ENCODE data around the gene DFFB. TPM values are rescaled to one million over a fixed set of nuclear protein-coding genes. Genes with fewer than 3 reads are reported as not detected.

The DFFB gene
- total and polyA plus RNA-seq, 5 experiments from 2014 or later: 8.5 to 21.1 (median 12.5) TPM

GRCh38 chr1:3863231-3863935 lies 6.1 kb downstream of the DFFB start:
- H3K4me3 Mint-ChIP-seq: no peak overlapping the region
- no peaks in the 10 kb centered on the region for H3K27me3 Mint-ChIP-seq
- peaks cover 8 to 37% (median 18%) of the 10 kb centered on the region in 4 donors for H3K4me1 Mint-ChIP-seq
- DNase-seq (no peak), ATAC-seq (no peak)
- POLR2A ChIA-PET: no interaction called here
- no peaks in the 10 kb centered on the region for H3K9me3 Mint-ChIP-seq
- peaks cover 0 to 42% (median 2%) of the 10 kb centered on the region in 3 donors for H3K36me3 Mint-ChIP-seq
- peak overlapping the region in 2 of 10 donors; percentile 31 to 61 for H3K27ac Mint-ChIP-seq

DNA sequence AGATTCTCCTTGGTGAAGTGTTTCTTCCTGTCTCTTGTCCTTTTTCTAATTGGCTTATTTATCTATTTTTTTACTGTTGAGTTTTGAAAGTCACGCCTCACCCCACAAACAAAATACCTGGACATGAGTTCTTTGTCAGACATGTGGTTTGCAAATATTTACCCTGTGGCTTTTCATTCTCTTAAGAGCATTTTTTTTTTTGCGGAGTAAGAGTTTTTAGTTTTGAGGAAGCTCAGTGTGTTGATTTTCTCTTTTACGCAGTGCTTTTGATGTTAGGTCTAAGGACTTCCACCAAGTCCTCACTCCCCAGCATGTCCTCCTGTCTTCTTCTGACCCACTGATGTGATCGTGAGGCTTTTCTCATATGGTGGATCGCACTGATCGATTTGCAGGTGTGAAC lies 7.6 kb downstream of the DFFB start:
- no peak for DNase-seq
- no peak overlapping the region for H3K4me3 Mint-ChIP-seq
- peak overlapping the region in 1 of 10 donors; percentile 35 for H3K27ac Mint-ChIP-seq
- no peaks in the 10 kb centered on the region for H3K27me3 Mint-ChIP-seq
- ATAC-seq: no peak
- H3K36me3 Mint-ChIP-seq: peaks cover 0 to 50% (median 5%) of the 10 kb centered on the region in 3 donors
- peaks cover under 1 to 24% (median 8%) of the 10 kb centered on the region in 4 donors for H3K4me1 Mint-ChIP-seq
- no peaks in the 10 kb centered on the region for H3K9me3 Mint-ChIP-seq
- POLR2A ChIA-PET: no interaction called here

DNA sequence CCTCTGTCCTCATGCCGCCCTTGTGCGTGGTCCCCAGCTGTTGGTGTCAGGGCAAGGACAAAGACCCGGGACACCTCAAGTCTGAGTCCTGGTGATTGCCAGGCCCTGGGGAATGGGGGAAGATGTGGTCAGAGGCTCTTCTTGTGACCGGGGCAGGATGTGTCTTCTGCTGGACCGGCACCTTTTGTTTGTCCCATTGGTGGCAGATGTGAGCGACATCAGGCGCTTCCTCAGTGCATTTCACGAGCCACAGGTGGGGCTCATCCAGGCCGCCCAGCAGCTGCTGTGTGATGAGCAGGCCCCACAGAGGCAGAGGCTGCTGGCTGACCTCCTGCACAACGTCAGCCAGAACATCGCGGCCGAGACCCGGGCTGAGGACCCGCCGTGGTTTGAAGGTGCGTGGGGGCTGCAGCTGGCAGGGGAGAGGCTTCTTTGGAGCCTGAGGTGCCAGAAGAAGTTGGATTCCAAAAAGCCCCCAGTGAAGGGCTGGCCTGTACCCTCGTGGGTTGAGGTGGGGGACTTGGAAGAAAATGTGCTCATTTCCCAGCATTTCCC lies 8.4 kb downstream of the DFFB start:
- no peak for DNase-seq
- ATAC-seq: no peak
- peaks cover 0 to 19% (median 7%) of the 10 kb centered on the region in 4 donors for H3K4me1 Mint-ChIP-seq
- POLR2A ChIA-PET: no interaction called here
- no peaks in the 10 kb centered on the region for H3K9me3 Mint-ChIP-seq
- no peak overlapping the region for H3K27ac Mint-ChIP-seq
- H3K4me3 Mint-ChIP-seq: no peak overlapping the region
- no peaks in the 10 kb centered on the region for H3K27me3 Mint-ChIP-seq
- H3K36me3 Mint-ChIP-seq: peaks cover 0 to 58% (median 5%) of the 10 kb centered on the region in 3 donors

DNA sequence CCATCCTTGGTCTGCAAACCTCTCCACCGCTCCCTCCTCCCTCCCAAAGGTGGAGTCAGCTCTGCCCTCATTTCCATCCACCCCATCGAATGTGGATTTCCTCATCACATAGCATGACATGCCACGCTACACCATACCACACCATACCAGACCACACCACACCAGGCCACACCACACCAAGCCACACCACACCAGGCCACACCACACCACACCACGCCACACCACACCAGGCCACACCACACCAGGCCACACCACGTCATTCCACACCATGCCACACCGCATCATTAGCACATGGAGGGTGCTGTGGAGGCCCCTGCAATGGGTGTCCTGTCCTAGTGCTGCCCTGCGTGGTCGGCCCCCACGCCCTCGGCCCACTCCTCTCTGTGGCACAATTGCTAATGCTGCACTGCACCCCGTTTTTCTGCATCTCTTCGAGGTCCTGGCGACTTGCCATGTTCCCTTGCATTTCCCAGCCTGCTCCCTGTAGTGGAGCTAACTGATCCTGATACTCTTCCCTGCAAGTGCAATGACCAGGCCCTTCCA lies 11.3 kb downstream of the DFFB start:
- Mint-ChIP-seq H3K9me3 (no peaks in the 10 kb centered on the region), H3K27me3 (no peaks in the 10 kb centered on the region), H3K36me3 (peaks cover 0 to 64% (median 8%) of the 10 kb centered on the region in 3 donors), H3K4me1 (peaks cover 0 to 9% (median 6%) of the 10 kb centered on the region in 4 donors), H3K27ac (peak overlapping the region in 4 of 10 donors; percentile 27 to 83 (median 69)), H3K4me3 (no peak overlapping the region)
- ATAC-seq: no peak
- POLR2A ChIA-PET: no interaction called here
- no peak for DNase-seq

- Mint-ChIP-seq H3K36me3 (peaks cover 0 to 69% (median 12%) of the 10 kb centered on the region in 3 donors), H3K4me1 (peaks cover 0 to 8% (median 3%) of the 10 kb centered on the region in 4 donors), H3K4me3 (no peak overlapping the region), H3K27ac (no peak overlapping the region), H3K27me3 (no peaks in the 10 kb centered on the region), H3K9me3 (no peaks in the 10 kb centered on the region)
- no peak for DNase-seq
- no peak for ATAC-seq
- POLR2A ChIA-PET: no interaction called here
These were observed 12.6 kb downstream of the DFFB start for GRCh38 chr1:3869751-3870301.

- Mint-ChIP-seq H3K4me3 (no peak overlapping the region), H3K9me3 (no peaks in the 10 kb centered on the region), H3K36me3 (peaks cover 0 to 79% (median 21%) of the 10 kb centered on the region in 3 donors), H3K27me3 (no peaks in the 10 kb centered on the region), H3K4me1 (peaks cover 0 to 3% (median 0%) of the 10 kb centered on the region in 4 donors), H3K27ac (peak overlapping the region in 1 of 10 donors; percentile 15)
- no peak for ATAC-seq
- no peak for DNase-seq
- POLR2A ChIA-PET: no interaction called here
These were observed 14.2 kb downstream of the DFFB start for GRCh38 chr1:3871451-3871805.

DNA sequence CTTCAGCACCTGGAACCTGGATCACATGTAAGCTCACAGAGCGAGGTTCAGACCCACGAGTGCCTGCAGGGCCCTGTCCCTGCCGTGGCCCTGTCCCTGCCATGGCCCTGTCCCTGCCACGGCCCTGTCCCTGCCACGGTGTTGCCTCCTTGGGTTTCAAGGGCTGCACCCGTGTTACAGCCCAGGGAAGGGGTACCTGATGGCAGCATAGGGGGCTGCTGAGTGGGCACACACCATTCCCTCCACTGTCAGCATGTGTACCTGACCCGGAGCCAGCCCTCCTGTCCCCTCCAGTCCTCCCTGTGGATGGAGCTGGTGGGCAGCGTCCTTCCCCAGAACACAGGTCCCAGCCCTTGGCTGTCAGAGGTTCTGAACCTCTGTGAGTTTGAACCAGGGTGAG lies 15.3 kb downstream of the DFFB start:
- Mint-ChIP-seq H3K4me1 (no peaks in the 10 kb centered on the region), H3K9me3 (no peaks in the 10 kb centered on the region), H3K27me3 (no peaks in the 10 kb centered on the region), H3K36me3 (peaks cover 0 to 75% (median 19%) of the 10 kb centered on the region in 3 donors), H3K27ac (no peak overlapping the region), H3K4me3 (no peak overlapping the region)
- DNase-seq: no peak
- no peak for ATAC-seq
- POLR2A ChIA-PET: no interaction called here

GRCh38 chr1:3874736-3875135 lies 17.5 kb downstream of the DFFB start:
- ATAC-seq (no peak), DNase-seq (no peak)
- no peaks in the 10 kb centered on the region for H3K27me3 Mint-ChIP-seq
- POLR2A ChIA-PET: no interaction called here
- H3K9me3 Mint-ChIP-seq: peaks cover 0 to 4% (median 0%) of the 10 kb centered on the region in 9 donors
- peaks cover 12 to 82% (median 33%) of the 10 kb centered on the region in 3 donors for H3K36me3 Mint-ChIP-seq
- H3K27ac Mint-ChIP-seq: no peak overlapping the region
- H3K4me3 Mint-ChIP-seq: no peak overlapping the region
- H3K4me1 Mint-ChIP-seq: no peaks in the 10 kb centered on the region

- Mint-ChIP-seq H3K27me3 (no peaks in the 10 kb centered on the region), H3K36me3 (peaks cover 14 to 71% (median 42%) of the 10 kb centered on the region in 3 donors), H3K9me3 (peaks cover 0 to 4% (median 0%) of the 10 kb centered on the region in 9 donors), H3K4me1 (peaks cover 3 to 11% (median 8%) of the 10 kb centered on the region in 4 donors), H3K27ac (no peak overlapping the region), H3K4me3 (no peak overlapping the region)
- POLR2A ChIA-PET: no interaction called here
- DNase-seq: no peak
- no peak for ATAC-seq
These were observed 19.4 kb downstream of the DFFB start for GRCh38 chr1:3876716-3877115.

GRCh38 chr1:3879099-3879498 lies 21.8 kb downstream of the DFFB start:
- peaks cover 14 to 67% (median 40%) of the 10 kb centered on the region in 3 donors for H3K36me3 Mint-ChIP-seq
- no peaks in the 10 kb centered on the region for H3K27me3 Mint-ChIP-seq
- peak overlapping the region in 2 of 10 donors; percentile 34 to 48 for H3K27ac Mint-ChIP-seq
- POLR2A ChIA-PET: no interaction called here
- DNase-seq (no peak), ATAC-seq (no peak)
- H3K4me1 Mint-ChIP-seq: peaks cover 6 to 17% (median 10%) of the 10 kb centered on the region in 4 donors
- H3K9me3 Mint-ChIP-seq: peaks cover 0 to 4% (median 0%) of the 10 kb centered on the region in 9 donors
- H3K4me3 Mint-ChIP-seq: no peak overlapping the region

- DNase-seq: no peak
- no peak for ATAC-seq
- POLR2A ChIA-PET: interaction anchor here (2.8 kb wide), 1 partner anchor 22 kb away, joined by 7 read pairs; the partner anchor contains the start of genes CEP104 and DFFB
- Mint-ChIP-seq H3K27ac (peak overlapping the region in 2 of 10 donors; percentile 43 to 59), H3K36me3 (peaks cover 14 to 72% (median 41%) of the 10 kb centered on the region in 3 donors), H3K4me3 (no peak overlapping the region), H3K27me3 (no peaks in the 10 kb centered on the region), H3K9me3 (peaks cover 0 to 4% (median 0%) of the 10 kb centered on the region in 9 donors), H3K4me1 (peaks cover 6 to 17% (median 10%) of the 10 kb centered on the region in 4 donors)
These were observed 22.6 kb downstream of the DFFB start for GRCh38 chr1:3879787-3880428.

GRCh38 chr1:3880429-3881192 lies 23.3 kb downstream of the DFFB start:
- peaks cover 6 to 17% (median 10%) of the 10 kb centered on the region in 4 donors for H3K4me1 Mint-ChIP-seq
- peaks cover 14 to 70% (median 38%) of the 10 kb centered on the region in 3 donors for H3K36me3 Mint-ChIP-seq
- ATAC-seq (no peak), DNase-seq (no peak)
- H3K27me3 Mint-ChIP-seq: no peaks in the 10 kb centered on the region
- H3K4me3 Mint-ChIP-seq: peak overlapping the region in 2 of 10 donors; percentile 47 to 49
- peaks cover 0 to 4% (median 0%) of the 10 kb centered on the region in 9 donors for H3K9me3 Mint-ChIP-seq
- POLR2A ChIA-PET: interaction anchor here (2.8 kb wide), 1 partner anchor 23 kb away, joined by 7 read pairs; the partner anchor contains the start of genes CEP104 and DFFB
- peak overlapping the region in 9 of 10 donors; percentile 15 to 89 (median 75) for H3K27ac Mint-ChIP-seq
